Gastrocnemius medialis (tissue), 4 donors: Measurements from ENCODE around the gene SHC2.

Experiments used
- POLR2A ChIP-seq, 2 donors: fragments of 450-650 bp; IDR thresholded peaks; one replicate each; pipeline ENCODE4 v1.6.1; 2017; ENCODE audit warnings: antibody characterized with exemption in 2 of 2, mild to moderate bottlenecking in 2 of 2, moderate library complexity in 2 of 2
- TF ChIP-seq, protein P1 (sequence below), 5 experiments: fragments of 450-650 bp in 3 of 5; fragments of 200-600 bp in 2 of 5; sonication (generic) in 2 of 5; IDR thresholded peaks in 4 of 5; conservative IDR thresholded peaks in 1 of 5; 1 replicate in 4 of 5; 2 replicates in 1 of 5; pipeline ENCODE4 v1.5.1; 2016 to 2019; ENCODE audit warnings: antibody characterized with exemption in 5 of 5, mild to moderate bottlenecking in 3 of 5, moderate library complexity in 3 of 5

DNA sequence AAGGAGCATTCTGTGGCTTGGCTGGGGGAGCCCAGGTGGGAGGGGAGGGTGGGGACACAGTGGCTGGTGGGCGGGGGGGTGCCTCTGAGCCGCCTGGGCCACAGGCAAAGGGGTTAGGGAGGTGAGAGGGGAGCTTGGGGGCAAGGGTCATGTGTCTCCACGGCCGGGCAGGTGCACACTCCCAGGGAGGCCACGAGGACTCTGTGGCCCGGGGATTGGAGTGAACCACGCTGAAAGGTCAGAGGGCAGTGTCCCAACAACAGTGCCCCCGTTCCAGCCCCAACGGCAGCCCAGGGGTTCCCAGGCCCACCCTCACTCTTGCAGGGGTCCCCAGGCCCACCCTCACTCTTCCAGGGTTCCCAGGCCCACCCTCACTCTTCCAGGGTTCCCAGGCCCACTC is 61.5 kb downstream of the SHC2 start:
- TF ChIP-seq, protein P1, sequence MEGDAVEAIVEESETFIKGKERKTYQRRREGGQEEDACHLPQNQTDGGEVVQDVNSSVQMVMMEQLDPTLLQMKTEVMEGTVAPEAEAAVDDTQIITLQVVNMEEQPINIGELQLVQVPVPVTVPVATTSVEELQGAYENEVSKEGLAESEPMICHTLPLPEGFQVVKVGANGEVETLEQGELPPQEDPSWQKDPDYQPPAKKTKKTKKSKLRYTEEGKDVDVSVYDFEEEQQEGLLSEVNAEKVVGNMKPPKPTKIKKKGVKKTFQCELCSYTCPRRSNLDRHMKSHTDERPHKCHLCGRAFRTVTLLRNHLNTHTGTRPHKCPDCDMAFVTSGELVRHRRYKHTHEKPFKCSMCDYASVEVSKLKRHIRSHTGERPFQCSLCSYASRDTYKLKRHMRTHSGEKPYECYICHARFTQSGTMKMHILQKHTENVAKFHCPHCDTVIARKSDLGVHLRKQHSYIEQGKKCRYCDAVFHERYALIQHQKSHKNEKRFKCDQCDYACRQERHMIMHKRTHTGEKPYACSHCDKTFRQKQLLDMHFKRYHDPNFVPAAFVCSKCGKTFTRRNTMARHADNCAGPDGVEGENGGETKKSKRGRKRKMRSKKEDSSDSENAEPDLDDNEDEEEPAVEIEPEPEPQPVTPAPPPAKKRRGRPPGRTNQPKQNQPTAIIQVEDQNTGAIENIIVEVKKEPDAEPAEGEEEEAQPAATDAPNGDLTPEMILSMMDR (IDR thresholded peaks at IDR 0.05 in 4 of 5, conservative IDR thresholded peaks at IDR 0.05 in 1 of 5), result no peak
- TF ChIP-seq POLR2A (IDR thresholded peaks at IDR 0.05), result no peak
